HepG2 (cell line): ENCODE data around the gene C19orf47. TPM values are rescaled to one million over a fixed set of nuclear protein-coding genes. Genes with fewer than 3 reads are reported as not detected.

Experiments
- ATAC-seq: fragments of 200-7000 bp; cut with Tn5 transposase; 3 replicates; pipeline ENCODE4 v1.9.1; 2020; ENCODE audit warnings: mild to moderate bottlenecking, moderate library complexity
- BruUV-seq: library from RNA; stranded (reverse); fragments of 400-500 nt; replicated peaks from 2 replicates; lab custom pipeline; 2021; lab: Mats Ljungman, UMichigan
- CTCF ChIA-PET: fragments of 300-600 bp; formaldehyde crosslinking; extraction: SDS; loops from one replicate; lab custom pipeline; 2021; ENCODE audit warnings: low total read pairs, inconsistent platforms, low intra/inter-chr PET ratio; lab: Yijun Ruan, JAX
- POLR2A ChIA-PET: fragments of 350-600 bp; sonication (Branson Sonifier 250); formaldehyde crosslinking; loops from one replicate; lab custom pipeline; 2020; ENCODE audit warnings: antibody characterized with exemption, inconsistent platforms; lab: Yijun Ruan, JAX
- DNase-seq: peaks from one replicate; pipeline ENCODE4 v3.0.0-alpha.2; 2015; ENCODE audit warnings: low spot score
- FAIRE-seq: peaks from 3 replicates; lab custom pipeline; 2011; peaks lifted over from hg19 to GRCh38; lab: Jason Lieb, UNC
- H2AFZ ChIP-seq: one replicate; pipeline ENCODE4 v1.6.1; 2011; ENCODE audit warnings: low read length, inconsistent platforms
- H3K27ac ChIP-seq: fragments of 300-600 bp; 3 replicates; pipeline ENCODE4 v1.8.0; 2011; ENCODE audit warnings: mixed run types, mild to moderate bottlenecking, mixed read lengths, low read length, inconsistent platforms; ENCODE audit not compliant: insufficient read depth; ENCODE audit errors: extremely low read length
- H3K27me3 ChIP-seq, 2 experiments: fragments of 200-600 bp in 1 of 2; 2 replicates in 1 of 2; 3 replicates in 1 of 2; pipeline versions ENCODE4 v1.6.0 to v1.8.0; 2011; ENCODE audit warnings: low read length in 2 of 2, mild to moderate bottlenecking in 2 of 2, moderate library complexity in 2 of 2, inconsistent platforms in 1 of 2; ENCODE audit not compliant: insufficient read depth in 2 of 2, control insufficient read depth in 1 of 2
- H3K36me3 ChIP-seq, 2 experiments: fragments of 200-600 bp in 1 of 2; replicated peaks in 1 of 2; 2 replicates in 1 of 2; 3 replicates in 1 of 2; pipeline versions ENCODE4 v1.5.1 to v1.8.0; 2011; ENCODE audit warnings: low read length in 2 of 2, inconsistent platforms in 1 of 2; ENCODE audit not compliant: insufficient read depth in 2 of 2, control insufficient read depth in 1 of 2
- H3K4me1 ChIP-seq: 2 replicates; pipeline ENCODE4 v1.5.1; 2012; ENCODE audit warnings: low read length, inconsistent platforms; ENCODE audit not compliant: insufficient read depth
- H3K4me2 ChIP-seq: 2 replicates; pipeline ENCODE4 v1.6.0; 2011; ENCODE audit warnings: low read depth, low read length, inconsistent platforms
- H3K4me3 ChIP-seq, 3 experiments: fragments of 200-600 bp in 1 of 3; sonication (generic), shearing (Covaris generic) in 1 of 3; replicated peaks in 1 of 3; 2 replicates each; pipeline ENCODE4 v1.5.1; 2011 to 2016; ENCODE audit warnings: low read length in 3 of 3, inconsistent platforms in 2 of 3, low read depth in 2 of 3, mild to moderate bottlenecking in 2 of 3, control low read depth in 1 of 3, mixed read lengths in 1 of 3; ENCODE audit not compliant: insufficient read depth in 1 of 3
- H3K79me2 ChIP-seq: one replicate; pipeline ENCODE4 v1.6.1; 2011; ENCODE audit warnings: low read length, inconsistent platforms; ENCODE audit not compliant: insufficient read depth
- H3K9ac ChIP-seq: 2 replicates; pipeline ENCODE4 v1.6.0; 2011; ENCODE audit warnings: mild to moderate bottlenecking, low read depth, low read length, inconsistent platforms; ENCODE audit not compliant: insufficient read depth
- H3K9me3 ChIP-seq: 2 replicates; pipeline ENCODE4 v1.5.1; 2012; ENCODE audit warnings: mild to moderate bottlenecking, low read length
- H4K20me1 ChIP-seq: 2 replicates; pipeline ENCODE4 v1.6.0; 2011; ENCODE audit warnings: inconsistent platforms, mild to moderate bottlenecking, low read length, moderate library complexity; ENCODE audit not compliant: insufficient read depth
- DDIT3 ChIP-seq: sonication (generic); formaldehyde crosslinking; IDR thresholded peaks from 2 replicates; pipeline ENCODE4 v1.4.0; 2020; ENCODE audit warnings: mild to moderate bottlenecking, missing genetic modification reagents
- HNF1B ChIP-seq: sonication (generic); formaldehyde crosslinking; IDR thresholded peaks from 2 replicates; pipeline ENCODE4 v1.5.1; 2020; ENCODE audit warnings: mild to moderate bottlenecking, moderate library complexity, missing genetic modification reagents
- SRSF1 ChIP-seq: fragments of 200-400 bp; formaldehyde crosslinking; optimal IDR thresholded peaks from 2 replicates; pipeline ENCODE3; 2017; ENCODE audit warnings: mild to moderate bottlenecking, low read depth, low read length, moderate library complexity
- ZBED4 ChIP-seq: sonication (generic); formaldehyde crosslinking; IDR thresholded peaks from 2 replicates; pipeline ENCODE4 v1.4.0; 2020; ENCODE audit warnings: missing genetic modification reagents, borderline replicate concordance
- ZBTB33 ChIP-seq: sonication (generic); formaldehyde crosslinking; IDR thresholded peaks from 2 replicates; pipeline ENCODE4 v1.4.0; 2020; ENCODE audit warnings: missing genetic modification reagents
- ZNF382 ChIP-seq: sonication (generic); formaldehyde crosslinking; IDR thresholded peaks from 2 replicates; pipeline ENCODE4 v1.5.0; 2020; ENCODE audit warnings: missing genetic modification reagents, mild to moderate bottlenecking, borderline replicate concordance
- ZNF687 ChIP-seq: sonication (generic); formaldehyde crosslinking; IDR thresholded peaks from 2 replicates; pipeline ENCODE4 v1.5.1; 2020; ENCODE audit warnings: mild to moderate bottlenecking, missing genetic modification reagents, moderate library complexity
- WGBS: methylation state at CpG from one replicate; pipeline ENCODE4 v1.1.6; 2017; ENCODE audit warnings: low lambda C conversion rate; 5-methylcytosine and 5-hydroxymethylcytosine counted together
- in situ Hi-C: cut with HindIII; loops from 2 replicates; pipeline ENCODE4 v1.10.0; 2017; ENCODE audit warnings: low pct_unique_long_range_greater_than_20kb; ENCODE audit not compliant: extremely low pct_ligation_motif_present
- intact Hi-C: fragments of 100-400 bp; cut with micrococcal nuclease; formaldehyde crosslinking; loops from one replicate; pipeline ENCODE4 v1.10.0; 2022; ENCODE audit not compliant: unreplicated experiment
- polyA plus RNA-seq, 8 experiments: library from polyadenylated mRNA; depleted of rRNA in 3 of 8; stranded (reverse) in 7 of 8; unstranded in 1 of 8; fragments of >200 nt; fragmentation: Illumina TruSeq in 4 of 8; extraction: Trizol in 4 of 8; gene quantifications; 2 replicates each; pipeline versions ENCODE4 v1.2.1 to v1.2.3, GENCODE V29; 2011 to 2016; ENCODE audit warnings: low read depth in 4 of 8, missing spikeins in 1 of 8, mixed read lengths in 1 of 8; ENCODE audit not compliant: insufficient read depth in 1 of 8
- total RNA-seq, 5 experiments: library from RNA; depleted of rRNA; stranded (reverse); fragments of >200 nt; fragmentation: Illumina TruSeq; extraction: Trizol; gene quantifications; 2 replicates each; pipeline ENCODE4 v1.2.3, GENCODE V29; 2016; ENCODE audit warnings: low read depth in 1 of 5

Gene C19orf47
- total and polyA plus RNA-seq, 2 of the 13 experiments (the other 11 are each of a cell fraction or from before 2014, with no cell fraction given), result 8.1 to 10.6 TPM

GRCh38 chr19:40380199-40381037, 32.2 kb upstream of the C19orf47 start:
- ChIA-PET POLR2A (no interaction called here), CTCF (no interaction called here)
- Histone ChIP-seq H3K9me3 (no peaks in the 10 kb centered on the region), H3K9ac (no peak overlapping the region), H3K4me3 (no peak overlapping the region), H3K4me1 (peaks cover 8% of the 10 kb centered on the region; the same call in 1 of the 2 replicates), H3K27me3 (no peaks in the 10 kb centered on the region), H3K27ac (no peak overlapping the region), H2AFZ (no peak overlapping the region), H3K79me2 (no peaks in the 10 kb centered on the region), H4K20me1 (no peaks in the 10 kb centered on the region), H3K36me3 (no peaks in the 10 kb centered on the region; a peak in 1 of 5 replicates), H3K4me2 (no peak overlapping the region)
- intact Hi-C loops, result no loop called here
- no peak for FAIRE-seq
- no peak for DNase-seq
- no TSS peak for BruUV-seq
- 90% methylated on average over 10 of the region's 37 CpGs for WGBS
- in situ Hi-C loops, result no loop called here
- no peak for ATAC-seq
- TF ChIP-seq ZNF382, result no peak
- TF ChIP-seq DDIT3 (CRISPR knock-in tag), result no peak
- no peak for TF ChIP-seq ZBED4 (CRISPR knock-in tag)
- no peak for TF ChIP-seq HNF1B (CRISPR knock-in tag)
- TF ChIP-seq ZBTB33 (CRISPR knock-in tag), result peak; percentile 40; the same call in 1 of the 2 replicates
- 0 out of 2 replicates have a peak, but pooled peaks have one; percentile 18 for TF ChIP-seq ZNF687 (CRISPR knock-in tag)
- TF ChIP-seq SRSF1, result no peak
